ENCODE measurements around the gene EPG5. TPM values are rescaled to one million over a fixed set of nuclear protein-coding genes. Genes with fewer than 3 reads are reported as not detected.

EPG5 gene
- 40.3 TPM for total RNA-seq

GRCh38 chr18:45967007-45967706, at the start of gene EPG5:
TSS of gene EPG5 (minus strand) at chr18:45967329. CDS start at chr18:45967239, 90 bp downstream.

GRCh38 chr18:45825258-45826044, 141.7 kb downstream of the EPG5 start, which contains the start of gene SIGLEC15:
TSS of gene SIGLEC15 (plus strand) at chr18:45825675. CDS start at chr18:45825729, 54 bp downstream.

Small RNA genes lying within 50 kb of the gene (small RNA-seq; reads per million reads assigned to genes)
- not detected for gene RN7SKP26 (ENCODE audit: low replicate concordance)

Other genes starting within 250 kb of the EPG5 start
- gene SLC14A1, start 243.1 kb downstream of the EPG5 start, total RNA-seq = 14.9 TPM
- gene SIGLEC15, start 141.7 kb downstream of the EPG5 start, total RNA-seq = 0.41 TPM
- gene PSTPIP2, start 104.9 kb upstream of the EPG5 start, total RNA-seq = 9.9 TPM
- 476 TPM for gene ATP5F1A, start 131.0 kb upstream of the EPG5 start, total RNA-seq
- gene HAUS1, start 137.1 kb upstream of the EPG5 start, total RNA-seq = 22.0 TPM